CD8-positive, alpha-beta memory T cell (primary cell): ENCODE data around the gene SLC4A1. TPM values are rescaled to one million over a fixed set of nuclear protein-coding genes. Genes with fewer than 3 reads are reported as not detected.

ENCODE experiments used
- CTCF ChIA-PET: fragments of 350-600 bp; sonication (Branson Sonifier 250); formaldehyde crosslinking; loops from one replicate; lab custom pipeline; 2021; ENCODE audit warnings: antibody characterized with exemption; lab: Charles Lee
- POLR2A ChIA-PET: fragments of 350-600 bp; sonication (Branson Sonifier 250); formaldehyde crosslinking; loops from one replicate; lab custom pipeline; 2021; ENCODE audit warnings: antibody characterized with exemption; lab: Charles Lee
- DNase-seq, 5 donors: peaks; one replicate each; pipeline versions ENCODE4 v3.0.0 to v3.0.0-alpha.2; 2020 to 2022; ENCODE audit warnings: mixed read lengths in 1 of 5
- H3K27ac ChIP-seq: one replicate; pipeline ENCODE4 v1.7.0; 2013; ENCODE audit warnings: low read depth, mild to moderate bottlenecking, low read length, moderate library complexity
- H3K27me3 ChIP-seq: 2 replicates; pipeline ENCODE4 v1.7.0; 2013; ENCODE audit warnings: low read length, mild to moderate bottlenecking; ENCODE audit not compliant: insufficient read depth, poor library complexity, severe bottlenecking
- H3K36me3 ChIP-seq: 2 replicates; pipeline ENCODE4 v1.7.0; 2013; ENCODE audit warnings: mild to moderate bottlenecking, low read length, moderate library complexity; ENCODE audit not compliant: insufficient read depth
- H3K4me1 ChIP-seq: 2 replicates; pipeline ENCODE4 v1.7.0; 2013; ENCODE audit warnings: mild to moderate bottlenecking, low read length, moderate library complexity; ENCODE audit not compliant: insufficient read depth
- H3K4me3 ChIP-seq: 2 replicates; pipeline ENCODE4 v1.7.0; 2013; ENCODE audit warnings: mild to moderate bottlenecking, low read length
- H3K9me3 ChIP-seq: 2 replicates; pipeline ENCODE4 v1.7.0; 2013; ENCODE audit warnings: mild to moderate bottlenecking, low read length
- H3K27ac Mint-ChIP-seq, 8 donors: one replicate each; pipeline ENCODE4 v1.8.0; 2020 to 2021; ENCODE audit warnings: mixed read lengths in 8 of 8, mild to moderate bottlenecking in 6 of 8, inconsistent platforms in 3 of 8, moderate library complexity in 3 of 8
- H3K27me3 Mint-ChIP-seq, 2 donors: one replicate each; pipeline ENCODE4 v1.8.0; 2020 to 2021; ENCODE audit warnings: mixed read lengths in 2 of 2, mild to moderate bottlenecking in 1 of 2, moderate library complexity in 1 of 2
- H3K36me3 Mint-ChIP-seq, 3 donors: one replicate each; pipeline ENCODE4 v1.8.0; 2020 to 2021; ENCODE audit warnings: mixed read lengths in 3 of 3, inconsistent platforms in 1 of 3, mild to moderate bottlenecking in 1 of 3
- H3K4me1 Mint-ChIP-seq, 3 donors: one replicate each; pipeline ENCODE4 v1.8.0; 2020 to 2021; ENCODE audit warnings: mixed read lengths in 3 of 3, inconsistent platforms in 1 of 3, mild to moderate bottlenecking in 1 of 3
- H3K4me3 Mint-ChIP-seq, 7 donors: one replicate each; pipeline ENCODE4 v1.8.0; 2020 to 2021; ENCODE audit warnings: mixed read lengths in 7 of 7, mild to moderate bottlenecking in 6 of 7, moderate library complexity in 4 of 7, inconsistent platforms in 2 of 7
- H3K9me3 Mint-ChIP-seq, 5 donors: one replicate each; pipeline ENCODE4 v1.8.0; 2020 to 2022; ENCODE audit warnings: mixed read lengths in 5 of 5, mild to moderate bottlenecking in 3 of 5, moderate library complexity in 2 of 5, inconsistent platforms in 1 of 5
- polyA plus RNA-seq: library from polyadenylated mRNA; unstranded; fragments of 300-500 nt; fragmentation: Illumina TruSeq; gene quantifications from one replicate; pipeline ENCODE4 v1.2.3, GENCODE V29; 2021
- total RNA-seq, 2 experiments: library from RNA; stranded (reverse); gene quantifications; one replicate each; pipeline ENCODE4 v1.2.3, GENCODE V29; 2021

Gene SLC4A1
- total and polyA plus RNA-seq, 3 experiments from 2014 or later, result not detected

- Mint-ChIP-seq H3K4me3 (peak overlapping the region; percentile 89 to 100 (median 96)), H3K27ac (peak overlapping the region; percentile 80 to 99 (median 96)), H3K36me3 (peaks cover 0 to 16% (median under 1%) of the 10 kb centered on the region in 3 donors), H3K27me3 (no peaks in the 10 kb centered on the region), H3K9me3 (no peaks in the 10 kb centered on the region), H3K4me1 (peaks cover 19 to 28% (median 21%) of the 10 kb centered on the region in 3 donors)
- peaks cover 23% of the 10 kb centered on the region for H3K4me1 ChIP-seq
- no peaks in the 10 kb centered on the region for H3K9me3 ChIP-seq
- DNase-seq, result no peak
- H3K4me3 ChIP-seq, result peak overlapping the region; percentile 89
- no peaks in the 10 kb centered on the region for H3K36me3 ChIP-seq
- ChIA-PET CTCF (interaction anchor here (0.6 to 5.7 kb wide), 14 partner anchors 12 to 155 kb away, joined by 3 to 50 read pairs (median 3); partner anchors contain the start of genes GRN and TMUB2), POLR2A (interaction anchor here (0.7 to 6.2 kb wide), 13 partner anchors 11 to 132 kb away, joined by 3 to 58 read pairs (median 6); partner anchors contain the start of genes ATXN7L3, GRN, RUNDC3A and SLC25A39)
- no peaks in the 10 kb centered on the region for H3K27me3 ChIP-seq
- H3K27ac ChIP-seq, result peak overlapping the region; percentile 59
These were observed 46.1 kb downstream of the SLC4A1 start for GRCh38 chr17:44221862-44222111.

GRCh38 chr17:44221084-44221861 is 46.7 kb downstream of the SLC4A1 start:
- peak overlapping the region; percentile 59 for H3K27ac ChIP-seq
- peaks cover 24 to 33% (median 26%) of the 10 kb centered on the region in 3 donors for H3K4me1 Mint-ChIP-seq
- DNase-seq, result peak; percentile 48 to 74 (median 68)
- peak overlapping the region; percentile 80 to 99 (median 96) for H3K27ac Mint-ChIP-seq
- no peaks in the 10 kb centered on the region for H3K9me3 ChIP-seq
- H3K27me3 ChIP-seq, result no peaks in the 10 kb centered on the region
- ChIA-PET POLR2A (interaction anchor here (0.6 to 6.2 kb wide), 15 partner anchors 11 to 132 kb away, joined by 3 to 58 read pairs (median 6); partner anchors contain the start of genes ATXN7L3, GRN, HDAC5 and RUNDC3A), CTCF (interaction anchor here (0.6 to 5.7 kb wide), 17 partner anchors 11 to 156 kb away, joined by 3 to 50 read pairs (median 3); partner anchors contain the start of genes GRN and TMUB2)
- H3K4me3 ChIP-seq, result peak overlapping the region; percentile 89
- no peaks in the 10 kb centered on the region for H3K36me3 ChIP-seq
- H3K4me3 Mint-ChIP-seq, result peak overlapping the region; percentile 89 to 100 (median 96)
- H3K4me1 ChIP-seq, result peaks cover 28% of the 10 kb centered on the region
- H3K36me3 Mint-ChIP-seq, result peaks cover 2 to 21% (median 4%) of the 10 kb centered on the region in 3 donors
- H3K9me3 Mint-ChIP-seq, result no peaks in the 10 kb centered on the region
- H3K27me3 Mint-ChIP-seq, result no peaks in the 10 kb centered on the region

DNA sequence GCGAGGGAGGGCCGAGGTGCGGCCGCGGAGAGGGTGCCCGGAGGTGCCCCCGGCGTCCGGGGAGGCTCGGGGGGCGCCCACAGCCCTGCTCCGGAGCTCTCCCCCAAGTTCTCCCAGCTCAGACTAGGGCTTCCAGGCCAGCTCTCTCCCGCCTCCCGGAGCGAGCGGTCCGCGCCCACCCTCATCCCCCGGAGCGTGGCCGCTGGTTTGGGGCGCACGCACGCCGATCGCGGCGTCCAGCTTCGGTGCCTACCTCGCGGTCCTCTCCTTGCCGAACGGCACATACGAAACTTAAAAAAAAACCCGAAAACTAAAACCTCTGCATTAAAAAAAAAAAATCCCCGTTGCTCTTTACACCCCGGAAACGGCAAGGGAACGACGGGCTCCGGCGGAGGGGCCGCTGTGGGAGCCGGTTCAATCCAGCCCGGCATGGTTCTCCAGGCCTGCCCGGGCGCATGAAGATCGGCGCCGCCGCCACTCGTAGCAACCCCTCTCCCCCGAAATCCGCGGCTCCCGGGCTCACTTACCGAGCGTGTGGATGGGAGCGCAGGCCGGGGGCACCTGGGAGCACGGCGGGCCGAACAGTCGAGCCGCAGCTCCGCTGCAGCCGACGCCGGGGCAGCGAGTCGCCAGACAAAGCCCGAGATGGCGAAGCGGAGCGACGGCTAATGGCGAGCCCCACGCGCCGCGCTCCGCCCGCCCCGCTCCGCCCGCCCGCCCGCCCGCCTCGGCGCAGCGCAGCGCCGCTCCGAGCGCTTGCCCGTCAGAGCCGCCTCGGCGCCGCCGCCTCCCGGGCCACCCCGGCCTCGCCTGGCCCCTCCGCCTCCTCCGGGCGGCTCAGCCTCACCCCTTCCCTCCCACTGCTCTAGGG is 47.5 kb downstream of the SLC4A1 start:
- Histone ChIP-seq H3K27me3 (no peaks in the 10 kb centered on the region), H3K36me3 (peaks cover 7% of the 10 kb centered on the region), H3K4me3 (peak overlapping the region; percentile 89), H3K4me1 (peaks cover 36% of the 10 kb centered on the region), H3K27ac (peak overlapping the region; percentile 85), H3K9me3 (no peaks in the 10 kb centered on the region)
- peak; percentile 45 to 79 (median 63) for DNase-seq
- H3K4me3 Mint-ChIP-seq, result peak overlapping the region; percentile 89 to 100 (median 96)
- POLR2A ChIA-PET, result interaction anchor here (0.6 to 6.2 kb wide), 18 partner anchors 8 to 130 kb away, joined by 3 to 58 read pairs (median 6); partner anchors contain the start of genes ATXN7L3, GRN, HDAC5 and RUNDC3A
- H3K27me3 Mint-ChIP-seq, result no peaks in the 10 kb centered on the region
- no peaks in the 10 kb centered on the region for H3K9me3 Mint-ChIP-seq
- peaks cover 6 to 30% (median 8%) of the 10 kb centered on the region in 3 donors for H3K36me3 Mint-ChIP-seq
- H3K4me1 Mint-ChIP-seq, result peaks cover 32 to 41% (median 34%) of the 10 kb centered on the region in 3 donors
- H3K27ac Mint-ChIP-seq, result peak overlapping the region; percentile 87 to 99 (median 91)
- CTCF ChIA-PET, result interaction anchor here (0.8 to 5.7 kb wide), 17 partner anchors 10 to 125 kb away, joined by 3 to 50 read pairs (median 5); partner anchors contain the start of genes GRN, HDAC5 and SLC25A39

- H3K4me1 ChIP-seq, result peaks cover 43% of the 10 kb centered on the region
- Mint-ChIP-seq H3K27me3 (no peaks in the 10 kb centered on the region), H3K4me1 (peaks cover 40 to 49% (median 41%) of the 10 kb centered on the region in 3 donors), H3K36me3 (peaks cover 10 to 37% (median 13%) of the 10 kb centered on the region in 3 donors), H3K4me3 (peak within 1 kb of the TSS; percentile 89 to 100 (median 93)), H3K27ac (peak within 1 kb of the TSS; percentile 87 to 99 (median 91)), H3K9me3 (no peaks in the 10 kb centered on the region)
- no peaks in the 10 kb centered on the region for H3K9me3 ChIP-seq
- H3K27ac ChIP-seq, result peak within 1 kb of the TSS; percentile 85
- peak; percentile 62 to 85 (median 80) for DNase-seq
- ChIA-PET POLR2A (interaction anchor here (0.6 to 6.2 kb wide), 16 partner anchors 9 to 131 kb away, joined by 3 to 58 read pairs (median 4); partner anchors contain the start of genes ATXN7L3, HDAC5, SLC25A39 and TMUB2), CTCF (interaction anchor here (0.8 to 5.7 kb wide), 12 partner anchors 10 to 126 kb away, joined by 3 to 50 read pairs (median 6); partner anchors contain the start of genes GRN, HDAC5 and SLC25A39)
- H3K4me3 ChIP-seq, result peak within 1 kb of the TSS; percentile 78
- H3K36me3 ChIP-seq, result peaks cover 14% of the 10 kb centered on the region
- H3K27me3 ChIP-seq, result no peaks in the 10 kb centered on the region
These were observed 48.2 kb downstream of the SLC4A1 start, which contains the start of gene UBTF for GRCh38 chr17:44219616-44220212. TSS of gene UBTF (minus strand) at chr17:44219675. CDS start at chr17:44218229, 1,446 bp downstream.

GRCh38 chr17:44219108-44219615 is 48.8 kb downstream of the SLC4A1 start:
- peak; percentile 59 to 80 (median 77) for DNase-seq
- Mint-ChIP-seq H3K27ac (no peak overlapping the region), H3K4me1 (peaks cover 45 to 54% (median 47%) of the 10 kb centered on the region in 3 donors), H3K36me3 (peaks cover 11 to 42% (median 15%) of the 10 kb centered on the region in 3 donors), H3K9me3 (no peaks in the 10 kb centered on the region), H3K4me3 (peak overlapping the region in 6 of 7 donors; percentile 43 to 61 (median 52)), H3K27me3 (no peaks in the 10 kb centered on the region)
- Histone ChIP-seq H3K4me3 (peak overlapping the region; percentile 39), H3K27me3 (no peaks in the 10 kb centered on the region), H3K27ac (peak overlapping the region; percentile 62), H3K4me1 (peaks cover 49% of the 10 kb centered on the region), H3K9me3 (no peaks in the 10 kb centered on the region), H3K36me3 (peaks cover 20% of the 10 kb centered on the region)
- ChIA-PET CTCF (interaction anchor here (1.1 to 5.7 kb wide), 9 partner anchors 9 to 126 kb away, joined by 3 to 50 read pairs (median 6); partner anchors contain the start of genes GRN, HDAC5 and SLC25A39), POLR2A (interaction anchor here (0.6 to 6.2 kb wide), 12 partner anchors 8 to 132 kb away, joined by 3 to 58 read pairs (median 4); partner anchors contain the start of genes ATXN7L3, SLC25A39 and TMUB2)

DNA sequence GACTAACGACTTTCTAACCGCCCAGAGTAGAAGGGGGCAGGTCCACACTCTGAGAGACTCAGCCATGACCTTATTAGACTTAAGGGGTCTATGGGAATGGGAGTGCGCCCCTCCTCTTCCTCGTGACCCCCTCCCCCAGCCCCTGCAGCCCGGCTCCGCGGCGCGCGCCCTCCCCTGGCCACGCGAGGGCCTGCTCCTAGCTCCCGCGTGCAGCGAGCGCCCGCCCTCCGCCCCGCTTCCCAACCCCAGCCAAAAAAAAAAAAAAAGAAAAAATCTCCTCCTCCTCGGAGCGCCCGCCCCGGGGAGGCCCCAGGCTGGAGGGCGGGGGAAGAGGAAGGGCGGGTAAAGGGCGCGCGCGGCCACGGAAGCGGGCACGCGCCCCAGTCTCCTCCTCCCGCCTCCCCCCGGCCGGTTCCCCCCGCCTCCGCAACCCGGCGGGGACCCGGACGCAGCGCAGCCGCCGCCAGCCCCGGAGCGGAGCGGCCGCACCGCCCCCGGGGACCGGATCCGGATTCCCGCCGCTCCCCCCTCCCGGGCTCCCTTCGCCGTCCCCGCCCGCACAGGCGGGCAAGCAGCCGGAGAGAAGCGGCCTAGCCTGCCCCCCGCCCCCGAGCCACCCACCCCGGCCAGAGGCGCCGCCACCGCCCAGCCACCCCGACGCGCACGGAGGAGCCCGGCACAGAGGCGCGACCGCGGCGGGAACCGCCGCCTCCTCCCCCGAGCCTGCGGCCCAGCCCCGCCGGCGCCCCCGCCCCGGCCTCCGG is 49.4 kb downstream of the SLC4A1 start:
- peak overlapping the region; percentile 59 for H3K4me3 ChIP-seq
- H3K9me3 ChIP-seq, result no peaks in the 10 kb centered on the region
- H3K9me3 Mint-ChIP-seq, result no peaks in the 10 kb centered on the region
- peak overlapping the region in 7 of 8 donors; percentile 77 to 97 (median 85) for H3K27ac Mint-ChIP-seq
- ChIA-PET CTCF (interaction anchor here (0.8 to 5.7 kb wide), 4 partner anchors 9 to 113 kb away, joined by 3 to 50 read pairs (median 8); no protein-coding TSS in a partner anchor), POLR2A (interaction anchor here (0.6 to 6.2 kb wide), 14 partner anchors 8 to 858 kb away, joined by 3 to 58 read pairs (median 8); partner anchors contain the start of genes ATXN7L3, SLC25A39 and TMUB2)
- no peaks in the 10 kb centered on the region for H3K27me3 ChIP-seq
- H3K4me3 Mint-ChIP-seq, result peak overlapping the region; percentile 76 to 89 (median 81)
- H3K4me1 Mint-ChIP-seq, result peaks cover 52 to 60% (median 53%) of the 10 kb centered on the region in 3 donors
- peak; percentile 81 to 93 (median 90) for DNase-seq
- peaks cover 11 to 49% (median 21%) of the 10 kb centered on the region in 3 donors for H3K36me3 Mint-ChIP-seq
- peak overlapping the region; percentile 81 for H3K27ac ChIP-seq
- H3K4me1 ChIP-seq, result peaks cover 55% of the 10 kb centered on the region
- peaks cover 20% of the 10 kb centered on the region for H3K36me3 ChIP-seq
- H3K27me3 Mint-ChIP-seq, result no peaks in the 10 kb centered on the region
